Measurements from ENCODE around the gene LCE1C. TPM values are rescaled to one million over a fixed set of nuclear protein-coding genes. Genes with fewer than 3 reads are reported as not detected.

LCE1C gene
- polyA plus RNA-seq, 1 donor from 2014 or later = not detected

DNA sequence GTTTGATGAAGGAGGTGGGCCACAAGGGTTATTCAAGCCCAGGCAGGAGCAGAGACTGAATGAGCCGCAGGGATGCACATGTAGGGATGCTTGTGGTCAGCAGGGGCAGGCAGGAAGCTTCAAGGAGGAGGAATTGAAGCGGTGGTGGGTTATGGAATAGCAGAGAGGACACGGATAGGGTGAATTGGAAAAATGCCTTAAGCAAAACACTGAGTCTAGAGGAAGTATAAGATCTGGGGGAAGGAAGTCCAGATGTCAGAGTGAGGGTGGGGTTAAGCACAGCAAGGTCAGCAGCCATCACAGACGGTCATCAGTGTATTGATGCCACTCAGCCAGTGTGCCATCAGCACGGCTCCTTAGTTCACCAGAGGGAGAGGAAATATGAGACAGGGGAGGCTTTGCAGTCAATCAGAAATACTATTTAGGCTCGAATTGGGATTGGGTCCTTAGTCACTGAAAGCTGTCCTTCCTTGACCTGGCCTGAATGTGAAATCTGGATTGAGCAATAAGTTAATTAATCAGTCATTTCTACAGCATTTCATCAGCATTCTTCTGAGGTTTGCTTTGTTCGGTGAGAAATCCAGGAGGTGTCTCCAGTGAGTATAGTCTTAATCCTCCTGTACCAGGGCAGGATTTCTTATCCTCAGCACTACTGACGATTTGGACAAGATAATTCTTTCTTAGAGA, 37.5 kb downstream of the LCE1C start:
- no peak overlapping the region for H2AFZ ChIP-seq (ENCODE audit: low read depth, low read length)
- TF ChIP-seq SMC3 (conservative IDR thresholded peaks at IDR 0.05; ENCODE audit: poor library complexity) (no peak), RAD21 (conservative IDR thresholded peaks at IDR 0.05) (no peak), TAF1 (IDR thresholded peaks at IDR 0.05; ENCODE audit: low read depth) (no peak), EZH2 (IDR thresholded peaks at IDR 0.05; ENCODE audit: borderline replicate concordance, insufficient read depth, low read length, poor library complexity, severe bottlenecking) (no peak), POLR2AphosphoS5 (IDR thresholded peaks at IDR 0.05) (no peak), EP300 (conservative IDR thresholded peaks at IDR 0.05; ENCODE audit: poor library complexity, severe bottlenecking) (no peak), MXI1 (conservative IDR thresholded peaks at IDR 0.05; ENCODE audit: poor library complexity, severe bottlenecking) (no peak)
- TF ChIP-seq, protein P1, sequence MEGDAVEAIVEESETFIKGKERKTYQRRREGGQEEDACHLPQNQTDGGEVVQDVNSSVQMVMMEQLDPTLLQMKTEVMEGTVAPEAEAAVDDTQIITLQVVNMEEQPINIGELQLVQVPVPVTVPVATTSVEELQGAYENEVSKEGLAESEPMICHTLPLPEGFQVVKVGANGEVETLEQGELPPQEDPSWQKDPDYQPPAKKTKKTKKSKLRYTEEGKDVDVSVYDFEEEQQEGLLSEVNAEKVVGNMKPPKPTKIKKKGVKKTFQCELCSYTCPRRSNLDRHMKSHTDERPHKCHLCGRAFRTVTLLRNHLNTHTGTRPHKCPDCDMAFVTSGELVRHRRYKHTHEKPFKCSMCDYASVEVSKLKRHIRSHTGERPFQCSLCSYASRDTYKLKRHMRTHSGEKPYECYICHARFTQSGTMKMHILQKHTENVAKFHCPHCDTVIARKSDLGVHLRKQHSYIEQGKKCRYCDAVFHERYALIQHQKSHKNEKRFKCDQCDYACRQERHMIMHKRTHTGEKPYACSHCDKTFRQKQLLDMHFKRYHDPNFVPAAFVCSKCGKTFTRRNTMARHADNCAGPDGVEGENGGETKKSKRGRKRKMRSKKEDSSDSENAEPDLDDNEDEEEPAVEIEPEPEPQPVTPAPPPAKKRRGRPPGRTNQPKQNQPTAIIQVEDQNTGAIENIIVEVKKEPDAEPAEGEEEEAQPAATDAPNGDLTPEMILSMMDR (IDR thresholded peaks at IDR 0.05; ENCODE audit: poor library complexity, severe bottlenecking) = no peak
- TF ChIP-seq, protein P2, sequence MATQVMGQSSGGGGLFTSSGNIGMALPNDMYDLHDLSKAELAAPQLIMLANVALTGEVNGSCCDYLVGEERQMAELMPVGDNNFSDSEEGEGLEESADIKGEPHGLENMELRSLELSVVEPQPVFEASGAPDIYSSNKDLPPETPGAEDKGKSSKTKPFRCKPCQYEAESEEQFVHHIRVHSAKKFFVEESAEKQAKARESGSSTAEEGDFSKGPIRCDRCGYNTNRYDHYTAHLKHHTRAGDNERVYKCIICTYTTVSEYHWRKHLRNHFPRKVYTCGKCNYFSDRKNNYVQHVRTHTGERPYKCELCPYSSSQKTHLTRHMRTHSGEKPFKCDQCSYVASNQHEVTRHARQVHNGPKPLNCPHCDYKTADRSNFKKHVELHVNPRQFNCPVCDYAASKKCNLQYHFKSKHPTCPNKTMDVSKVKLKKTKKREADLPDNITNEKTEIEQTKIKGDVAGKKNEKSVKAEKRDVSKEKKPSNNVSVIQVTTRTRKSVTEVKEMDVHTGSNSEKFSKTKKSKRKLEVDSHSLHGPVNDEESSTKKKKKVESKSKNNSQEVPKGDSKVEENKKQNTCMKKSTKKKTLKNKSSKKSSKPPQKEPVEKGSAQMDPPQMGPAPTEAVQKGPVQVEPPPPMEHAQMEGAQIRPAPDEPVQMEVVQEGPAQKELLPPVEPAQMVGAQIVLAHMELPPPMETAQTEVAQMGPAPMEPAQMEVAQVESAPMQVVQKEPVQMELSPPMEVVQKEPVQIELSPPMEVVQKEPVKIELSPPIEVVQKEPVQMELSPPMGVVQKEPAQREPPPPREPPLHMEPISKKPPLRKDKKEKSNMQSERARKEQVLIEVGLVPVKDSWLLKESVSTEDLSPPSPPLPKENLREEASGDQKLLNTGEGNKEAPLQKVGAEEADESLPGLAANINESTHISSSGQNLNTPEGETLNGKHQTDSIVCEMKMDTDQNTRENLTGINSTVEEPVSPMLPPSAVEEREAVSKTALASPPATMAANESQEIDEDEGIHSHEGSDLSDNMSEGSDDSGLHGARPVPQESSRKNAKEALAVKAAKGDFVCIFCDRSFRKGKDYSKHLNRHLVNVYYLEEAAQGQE (IDR thresholded peaks at IDR 0.05; ENCODE audit: borderline replicate concordance) = no peak

DNA sequence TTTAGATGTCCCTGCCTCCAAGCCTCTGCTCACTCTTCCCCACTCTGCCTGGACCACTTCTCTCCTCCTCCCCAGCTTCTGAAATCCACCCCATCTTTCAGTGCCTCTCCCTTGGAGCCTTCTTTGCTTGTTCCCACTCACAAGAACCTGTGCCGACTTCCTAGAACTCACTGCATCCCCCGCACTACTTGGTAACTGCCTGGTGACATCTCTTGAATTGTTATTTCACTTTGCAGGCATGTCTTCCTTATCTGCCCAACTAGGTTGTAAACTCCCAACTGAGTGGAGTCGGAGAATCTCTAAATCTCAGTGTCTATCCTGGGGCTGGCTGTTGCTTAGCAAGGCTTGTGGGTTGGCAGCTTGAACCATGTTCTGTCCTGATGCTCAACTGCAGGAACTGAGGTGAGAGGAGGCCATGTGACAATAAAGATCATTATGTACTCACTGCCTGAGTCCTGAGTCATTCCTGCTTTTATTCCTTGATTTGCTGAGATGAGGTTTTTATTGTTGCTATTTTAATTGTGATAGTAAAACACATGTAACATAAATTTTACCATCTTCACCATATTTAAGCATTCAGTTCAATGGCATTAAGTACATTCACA, 44.7 kb downstream of the LCE1C start:
- Histone ChIP-seq H3K9me2 (ENCODE audit: insufficient read depth, low read length) (no peaks in the 10 kb centered on the region), H3K4me2 (ENCODE audit: low read length) (no peak overlapping the region), H3K36me3 (ENCODE audit: insufficient read depth, low read length) (no peaks in the 10 kb centered on the region), H3K9me3 (ENCODE audit: low read length) (peaks cover 6% of the 10 kb centered on the region), H3F3A (ENCODE audit: insufficient read depth, low read length, poor library complexity, severe bottlenecking) (no peaks in the 10 kb centered on the region), H4K20me1 (ENCODE audit: insufficient read depth) (no peaks in the 10 kb centered on the region), H3K79me2 (replicated peaks; ENCODE audit: insufficient read depth, low read length) (no peaks in the 10 kb centered on the region), H3K9ac (ENCODE audit: low read length) (no peak overlapping the region), H2AFZ (ENCODE audit: low read depth, low read length) (no peak overlapping the region), H3K27ac (ENCODE audit: low read length) (no peak overlapping the region), H3K4me3 (ENCODE audit: low read length) (no peak overlapping the region), H3K27me3 (ENCODE audit: insufficient read depth, low read depth, low read length) (no peaks in the 10 kb centered on the region)
- TF ChIP-seq, protein P2 (IDR thresholded peaks at IDR 0.05; ENCODE audit: borderline replicate concordance) = no peak
- TF ChIP-seq SMC3 (conservative IDR thresholded peaks at IDR 0.05; ENCODE audit: poor library complexity) (no peak), RAD21 (conservative IDR thresholded peaks at IDR 0.05) (no peak), TAF1 (IDR thresholded peaks at IDR 0.05; ENCODE audit: low read depth) (no peak), EZH2 (IDR thresholded peaks at IDR 0.05; ENCODE audit: borderline replicate concordance, insufficient read depth, low read length, poor library complexity, severe bottlenecking) (no peak), POLR2AphosphoS5 (IDR thresholded peaks at IDR 0.05) (no peak)

More for the DNA sequence above, 37.5 kb downstream of the LCE1C start:
- H3K4me2 ChIP-seq (ENCODE audit: low read length) = no peak overlapping the region
- H3K27ac ChIP-seq (ENCODE audit: low read length) = no peak overlapping the region
- peaks cover 3% of the 10 kb centered on the region for H3K9me3 ChIP-seq (ENCODE audit: low read length)
- no peak overlapping the region for H3K9ac ChIP-seq (ENCODE audit: low read length)
- H3K4me3 ChIP-seq (ENCODE audit: low read length) = no peak overlapping the region
- no peaks in the 10 kb centered on the region for H4K20me1 ChIP-seq (ENCODE audit: insufficient read depth)
- no peaks in the 10 kb centered on the region for H3F3A ChIP-seq (ENCODE audit: insufficient read depth, low read length, poor library complexity, severe bottlenecking)
- H3K36me3 ChIP-seq (ENCODE audit: insufficient read depth, low read length) = no peaks in the 10 kb centered on the region
- no peaks in the 10 kb centered on the region for H3K27me3 ChIP-seq (ENCODE audit: insufficient read depth, low read depth, low read length)
- no peaks in the 10 kb centered on the region for H3K9me2 ChIP-seq (ENCODE audit: insufficient read depth, low read length)
- H3K79me2 ChIP-seq (replicated peaks; ENCODE audit: insufficient read depth, low read length) = no peaks in the 10 kb centered on the region
